Bone marrow (tissue), 2 donors: ENCODE data around the gene PRF1.
"Not testable (repeated sequence)": the region's sequence is repeated elsewhere in the genome, so short reads cannot be mapped to it uniquely, and the experiment has no call there.

Experiments
- DNase-seq, 2 donors: peaks; one replicate each; lab custom pipeline; 2025; lab: John Stamatoyannopoulos, UW

The PRF1 gene

DNA sequence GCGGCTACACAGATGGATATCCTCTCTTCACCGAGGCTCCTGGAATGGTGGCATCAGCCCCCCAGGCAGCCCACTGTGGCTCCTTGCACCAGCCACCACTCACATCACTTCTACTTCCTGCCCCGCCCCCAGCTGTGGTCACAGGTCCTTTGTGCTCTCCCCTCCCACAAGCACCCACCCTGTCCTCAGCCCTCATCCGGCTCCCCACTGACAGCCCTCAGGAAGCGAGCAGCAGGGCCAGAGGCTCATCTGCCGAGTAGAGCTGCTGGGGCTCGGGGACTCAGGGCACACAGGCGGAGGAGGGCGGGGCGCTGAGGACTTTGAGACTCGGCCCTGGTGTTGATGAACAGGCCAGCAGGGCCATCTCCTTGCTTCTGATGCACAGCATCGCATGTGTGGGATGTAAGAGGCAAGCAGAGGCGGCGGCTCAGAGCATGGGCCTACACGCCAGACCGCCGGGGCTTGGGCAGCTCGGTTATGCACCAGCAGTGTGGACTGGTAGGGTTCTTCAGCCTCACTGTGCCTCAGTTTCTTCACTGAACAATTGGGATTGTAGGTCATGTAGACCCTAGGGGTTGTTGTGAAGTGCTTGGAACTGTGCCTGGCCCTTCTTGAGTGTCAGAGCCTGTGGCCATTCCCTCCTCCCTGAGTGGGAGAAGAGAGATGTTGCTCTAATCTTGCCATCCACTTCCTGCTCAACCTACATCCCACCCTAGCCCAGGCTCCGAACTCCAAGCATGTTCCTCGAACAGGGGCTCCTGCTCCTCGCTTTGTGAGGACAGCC, at the start of gene PRF1:
TSS of gene PRF1 (minus strand) at position 77 of the 784 bp plus-strand sequence. CDS start 1,839 bp downstream, outside the sequence.
- DNase-seq: no peak

DNA sequence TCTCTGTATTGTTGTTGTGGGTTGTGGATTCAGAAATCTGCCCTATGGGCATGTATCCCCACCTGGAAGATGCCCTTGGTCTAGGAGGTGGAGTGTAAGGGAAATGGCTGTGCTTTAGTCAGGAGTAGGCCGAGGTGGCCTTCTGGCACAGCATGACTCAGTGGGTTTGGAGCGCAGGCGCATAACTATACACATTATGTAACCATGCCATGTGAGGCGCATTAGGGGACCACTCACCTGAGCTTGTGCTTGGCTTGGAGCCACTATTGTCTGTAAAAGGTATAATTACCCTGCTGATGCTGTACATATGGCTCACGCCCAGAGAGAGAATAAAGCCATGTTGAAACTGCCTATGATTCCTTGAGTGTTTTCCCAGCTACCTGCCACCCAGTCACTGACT, 49.1 kb upstream of the PRF1 start:
- no peak for DNase-seq

DNA sequence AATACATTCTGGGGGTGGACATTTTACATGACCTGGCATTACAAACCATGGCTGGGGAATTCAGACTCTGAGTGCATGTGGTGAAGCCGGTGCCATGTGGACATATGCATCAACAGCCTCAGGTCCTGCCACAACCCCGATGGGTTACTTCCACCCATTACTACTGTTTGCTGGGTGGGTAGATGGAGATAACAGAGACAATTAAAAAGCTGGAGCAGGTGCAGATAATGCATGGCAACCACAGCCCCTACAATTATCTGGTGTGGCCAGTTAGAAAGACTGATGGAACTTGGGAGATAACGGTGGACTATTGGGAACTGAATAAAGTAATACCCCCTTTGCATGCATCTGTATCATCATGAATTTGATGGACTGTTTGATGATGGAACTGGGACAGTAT, 48.2 kb upstream of the PRF1 start:
- no peak for DNase-seq

- DNase-seq: no peak
Measured at GRCh38 chr10:70650104-70650503, 47.6 kb upstream of the PRF1 start.

- no peak for DNase-seq
Measured at GRCh38 chr10:70649526-70649925, 47.0 kb upstream of the PRF1 start.

DNA sequence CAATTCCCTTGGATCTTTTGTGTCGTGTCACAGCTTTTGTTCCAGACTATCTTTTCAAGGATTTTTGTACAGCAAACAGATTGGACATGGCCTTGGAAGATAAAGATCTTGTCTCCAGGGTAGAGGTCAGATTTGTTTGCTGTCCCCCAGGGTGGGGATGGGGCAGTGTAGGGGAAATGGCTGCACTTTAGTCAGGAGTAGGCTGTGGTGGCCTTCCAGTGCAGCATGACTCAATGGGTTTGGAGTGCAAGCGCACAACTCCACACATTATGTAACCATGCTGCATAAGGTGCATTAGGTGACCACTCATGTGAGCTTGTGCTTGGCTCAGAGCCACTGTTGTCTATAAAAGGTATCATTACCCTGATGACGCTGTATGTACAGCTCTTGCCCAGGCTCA, 45.9 kb upstream of the PRF1 start:
- DNase-seq: no peak

DNA sequence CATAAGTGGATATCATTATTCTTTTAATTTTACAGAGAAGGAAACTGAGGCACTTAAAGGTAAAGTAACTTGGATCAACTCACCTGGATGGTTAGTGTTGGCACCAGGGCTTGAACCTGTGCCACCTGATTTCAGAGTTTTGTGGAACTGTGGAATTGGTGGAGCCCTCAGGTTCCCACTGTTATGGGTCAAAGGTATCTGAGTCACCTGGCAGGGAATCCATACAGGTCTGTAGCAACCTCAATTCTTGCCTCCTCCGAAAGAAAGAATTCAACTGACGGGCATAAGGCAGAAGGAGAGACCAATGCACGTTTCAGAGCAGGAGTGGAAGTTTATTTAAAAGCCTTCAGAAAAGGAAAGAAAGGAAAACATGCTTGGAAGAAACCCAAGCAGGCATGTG, 44.5 kb upstream of the PRF1 start:
- DNase-seq: no peak

GRCh38 chr10:70644959-70645358, 42.4 kb upstream of the PRF1 start:
- not testable (repeated sequence) for DNase-seq

DNA sequence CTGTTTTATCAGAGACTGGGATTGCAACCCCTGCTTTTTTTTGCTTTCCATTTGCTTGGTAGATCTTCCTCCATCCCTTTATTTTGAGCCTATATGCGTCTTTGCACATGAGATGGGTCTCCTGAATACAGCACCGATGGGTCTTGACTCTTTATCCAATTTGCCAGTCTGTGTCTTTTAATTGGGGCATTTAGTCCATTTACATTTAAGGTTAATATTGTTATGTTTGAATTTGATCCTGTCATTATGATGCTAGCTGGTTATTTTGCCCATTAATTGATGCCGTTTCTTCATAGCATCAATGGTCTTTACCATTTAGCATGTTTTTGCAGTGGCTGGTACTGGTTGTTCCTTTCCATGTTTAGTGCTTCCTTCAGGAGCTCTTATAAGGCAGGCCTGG, 40.7 kb upstream of the PRF1 start:
- not testable (repeated sequence) for DNase-seq

- DNase-seq: not testable (repeated sequence)
Measured at GRCh38 chr10:70639640-70640383, 37.3 kb upstream of the PRF1 start.

DNA sequence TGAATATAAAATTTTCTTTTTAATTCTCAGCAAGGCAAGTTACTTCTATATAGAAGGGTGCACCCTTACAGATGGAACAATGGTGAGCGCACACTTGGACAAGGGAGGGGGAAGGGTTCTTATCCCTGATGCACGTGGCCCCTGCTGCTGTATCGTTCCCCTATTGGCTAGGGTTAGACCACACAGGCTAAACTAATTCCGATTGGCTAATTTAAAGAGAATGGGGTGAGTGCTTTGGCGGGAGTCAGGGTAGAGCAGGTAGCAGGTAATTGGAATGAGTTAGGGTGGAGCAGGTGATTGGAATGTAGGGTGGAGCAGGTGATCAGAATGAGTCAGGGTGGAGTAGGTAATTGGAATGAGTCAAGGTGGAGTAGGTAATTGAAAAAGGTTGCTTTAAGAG, 32.0 kb upstream of the PRF1 start:
- DNase-seq: not testable (repeated sequence)

- DNase-seq: no peak
Measured at GRCh38 chr10:70634011-70634410, 31.5 kb upstream of the PRF1 start.

- DNase-seq: not testable (repeated sequence)
Measured at GRCh38 chr10:70631735-70632134, 29.2 kb upstream of the PRF1 start.

- no peak for DNase-seq
Measured at GRCh38 chr10:70629338-70629737, 26.8 kb upstream of the PRF1 start.

GRCh38 chr10:70626056-70626455, 23.5 kb upstream of the PRF1 start:
- DNase-seq: no peak

- no peak for DNase-seq
Measured at GRCh38 chr10:70622981-70623844, 20.7 kb upstream of the PRF1 start.

DNA sequence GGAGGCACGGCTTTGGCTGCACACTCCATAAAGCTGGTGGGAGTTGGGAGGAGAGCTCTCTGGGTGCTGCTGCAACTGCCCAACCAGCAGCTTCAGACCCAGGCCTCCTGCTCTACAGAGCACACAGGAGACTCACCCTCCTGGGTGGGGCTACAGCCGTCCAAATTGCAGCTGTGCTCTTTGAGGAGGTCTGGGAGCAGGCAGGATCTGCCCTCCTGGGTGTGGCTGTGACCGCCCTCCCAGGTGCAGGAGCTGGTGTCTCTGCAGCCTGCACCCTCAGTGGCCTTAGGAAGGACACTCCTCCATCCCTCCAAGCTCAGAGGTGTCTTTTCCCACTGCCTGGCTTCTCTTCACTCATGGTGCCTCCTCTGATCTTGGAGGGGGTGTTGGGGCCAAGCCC, 20.0 kb upstream of the PRF1 start:
- no peak for DNase-seq

DNA sequence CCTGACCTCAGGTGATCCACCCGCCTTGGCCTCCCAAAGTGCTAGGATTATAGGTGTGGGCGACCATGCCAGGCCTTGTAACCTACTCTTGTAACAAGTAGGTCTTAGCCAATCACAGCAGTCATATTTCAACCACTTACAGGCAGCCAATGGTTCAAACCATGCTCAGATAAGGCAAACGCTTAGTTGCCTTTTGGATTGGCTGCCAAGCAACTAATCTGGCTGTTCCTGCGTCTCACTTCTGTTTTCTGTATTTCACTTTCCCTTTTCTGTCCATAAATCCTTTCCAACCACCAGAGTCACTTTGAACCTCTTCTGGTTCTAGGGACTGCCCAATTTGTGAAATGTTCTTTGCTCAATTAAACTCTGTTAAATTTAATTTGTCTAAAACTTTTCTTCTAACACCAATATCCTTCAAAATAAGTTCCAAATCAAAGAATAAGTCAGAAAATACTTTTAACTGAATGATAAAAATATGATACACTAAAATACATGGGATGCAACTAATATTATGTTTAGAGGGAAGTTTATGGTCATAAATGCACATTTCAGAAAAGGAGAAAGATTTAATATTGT, 19.1 kb upstream of the PRF1 start:
- DNase-seq: no peak

- no peak for DNase-seq
Measured at GRCh38 chr10:70620020-70620289, 17.4 kb upstream of the PRF1 start.

GRCh38 chr10:70619271-70620019, 16.9 kb upstream of the PRF1 start:
- DNase-seq: no peak

DNA sequence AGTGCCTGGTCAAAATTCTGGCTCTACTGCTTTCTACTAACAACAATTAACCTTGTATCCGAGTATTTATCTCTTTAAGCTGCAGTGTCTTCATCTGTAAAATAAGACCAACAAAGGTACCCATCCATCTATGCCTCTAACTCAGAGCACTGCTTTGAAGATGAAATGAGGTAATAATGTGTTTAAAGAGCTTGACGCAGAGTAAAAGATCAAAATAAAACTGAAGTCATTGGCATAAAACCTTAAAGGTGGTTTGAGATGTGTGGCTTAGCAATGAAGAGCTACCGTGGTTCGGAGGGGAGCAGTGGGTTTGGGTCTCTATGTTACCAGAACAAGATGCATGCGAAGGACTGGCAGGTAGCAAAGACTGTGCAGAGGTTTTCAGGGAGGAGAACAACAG, 16.1 kb upstream of the PRF1 start:
- no peak for DNase-seq
